T-helper 2 cell treated with Interferon-gamma antibody and Interleukin-4, amounts not matched to agents 100 ng/mL and 5 ng/mL, for 36 hours (primary cell): ENCODE measurements around the gene DHFR2. TPM values are rescaled to one million over a fixed set of nuclear protein-coding genes. Genes with fewer than 3 reads are reported as not detected.

Experiments used
- intact Hi-C: fragments of 100-400 bp; cut with micrococcal nuclease; formaldehyde crosslinking; loops from one replicate; pipeline ENCODE4 v1.15.1; 2023
- total RNA-seq: library from RNA; stranded (reverse); gene quantifications from 2 replicates; pipeline ENCODE4 v1.2.3, GENCODE V29; 2022

The DHFR2 gene
- total RNA-seq, 1 donor from 2014 or later = 10.7 TPM

- intact Hi-C loops = no loop called here
Measured at GRCh38 chr3:94008253-94008652, 54.5 kb downstream of the DHFR2 start.

Other genes with a start within 250 kb of the DHFR2 start
- gene PROS1, start 89.0 kb downstream of the DHFR2 start, total RNA-seq = 0.77 and 0.80 TPM in 2 replicates
- 10.0 and 11.4 TPM in 2 replicates for gene ARL13B, start 82.8 kb downstream of the DHFR2 start, total RNA-seq
- gene STX19, start 34.3 kb downstream of the DHFR2 start, total RNA-seq = not detected in 2 replicates
- gene NSUN3, start 145 bp upstream of the DHFR2 start, total RNA-seq = 18.6 and 20.5 TPM in 2 replicates